ENCODE measurements around the gene R3HDML.
"Not testable (repeated sequence)": the region's sequence is repeated elsewhere in the genome, so short reads cannot be mapped to it uniquely, and the experiment has no call there.

The R3HDML gene

DNA sequence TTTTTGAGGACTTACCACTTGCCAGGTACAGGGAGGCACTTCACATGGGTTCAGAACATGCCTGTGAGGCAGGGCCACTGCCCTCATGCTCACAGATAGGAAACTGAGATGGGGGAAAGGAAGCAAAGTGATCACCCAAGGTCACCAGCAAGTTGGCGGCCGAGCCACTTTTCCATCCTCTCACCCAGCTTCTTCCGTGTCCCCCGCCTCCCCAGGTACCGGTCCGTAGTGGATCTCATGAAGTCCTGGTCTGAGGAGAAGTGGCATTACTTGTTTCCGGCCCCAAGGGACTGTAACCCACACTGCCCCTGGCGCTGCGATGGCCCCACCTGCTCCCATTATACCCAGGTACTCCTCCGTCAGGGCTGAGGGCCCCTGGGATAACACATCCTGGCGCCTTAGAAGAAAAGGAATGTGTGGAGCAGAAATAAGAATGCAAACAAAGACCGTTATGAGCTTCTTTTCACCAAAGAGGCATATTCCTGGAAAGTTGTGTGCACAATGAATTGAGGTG lies 6.4 kb downstream of the R3HDML start:
- H3K4me3 ChIP-seq (replicated peaks in 1 of 2; ENCODE audit: low read depth in 2 of 2, low read length in 2 of 2) = no peak overlapping the region
- TF ChIP-seq, protein P1, sequence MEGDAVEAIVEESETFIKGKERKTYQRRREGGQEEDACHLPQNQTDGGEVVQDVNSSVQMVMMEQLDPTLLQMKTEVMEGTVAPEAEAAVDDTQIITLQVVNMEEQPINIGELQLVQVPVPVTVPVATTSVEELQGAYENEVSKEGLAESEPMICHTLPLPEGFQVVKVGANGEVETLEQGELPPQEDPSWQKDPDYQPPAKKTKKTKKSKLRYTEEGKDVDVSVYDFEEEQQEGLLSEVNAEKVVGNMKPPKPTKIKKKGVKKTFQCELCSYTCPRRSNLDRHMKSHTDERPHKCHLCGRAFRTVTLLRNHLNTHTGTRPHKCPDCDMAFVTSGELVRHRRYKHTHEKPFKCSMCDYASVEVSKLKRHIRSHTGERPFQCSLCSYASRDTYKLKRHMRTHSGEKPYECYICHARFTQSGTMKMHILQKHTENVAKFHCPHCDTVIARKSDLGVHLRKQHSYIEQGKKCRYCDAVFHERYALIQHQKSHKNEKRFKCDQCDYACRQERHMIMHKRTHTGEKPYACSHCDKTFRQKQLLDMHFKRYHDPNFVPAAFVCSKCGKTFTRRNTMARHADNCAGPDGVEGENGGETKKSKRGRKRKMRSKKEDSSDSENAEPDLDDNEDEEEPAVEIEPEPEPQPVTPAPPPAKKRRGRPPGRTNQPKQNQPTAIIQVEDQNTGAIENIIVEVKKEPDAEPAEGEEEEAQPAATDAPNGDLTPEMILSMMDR (IDR thresholded peaks at IDR 0.05; ENCODE audit: low read depth, low read length) = no peak
- DNase-seq (ENCODE audit: low read depth in 2 of 2) = no peak

GRCh38 chr20:44344723-44345122 lies 7.9 kb downstream of the R3HDML start:
- TF ChIP-seq, protein P1 (IDR thresholded peaks at IDR 0.05; ENCODE audit: low read depth, low read length) = no peak

DNA sequence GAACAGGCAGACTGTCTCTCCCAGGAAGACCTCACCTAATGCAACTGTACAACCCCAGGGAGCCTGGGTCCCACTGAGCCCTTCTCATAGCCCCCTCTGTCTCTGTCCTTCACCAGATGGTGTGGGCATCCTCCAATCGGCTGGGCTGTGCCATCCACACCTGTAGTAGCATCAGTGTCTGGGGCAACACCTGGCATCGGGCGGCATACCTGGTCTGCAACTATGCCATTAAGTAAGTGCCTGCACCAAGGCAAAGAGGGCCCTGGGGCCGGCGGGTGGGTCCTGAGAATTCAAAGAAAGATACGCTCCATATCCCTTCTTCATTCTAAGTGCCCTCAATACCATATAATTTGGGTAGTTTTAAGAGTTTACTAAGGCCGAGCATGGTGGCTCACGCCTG lies 8.3 kb downstream of the R3HDML start:
- TF ChIP-seq, protein P1 (IDR thresholded peaks at IDR 0.05; ENCODE audit: low read depth, low read length) = no peak
- no peak for DNase-seq (ENCODE audit: low read depth in 2 of 2)
- H3K4me3 ChIP-seq (replicated peaks in 1 of 2; ENCODE audit: low read depth in 2 of 2, low read length in 2 of 2) = no peak overlapping the region

More at GRCh38 chr20:44344723-44345122, 7.9 kb downstream of the R3HDML start:
- DNase-seq (ENCODE audit: low read depth in 2 of 2) = no peak
- H3K4me3 ChIP-seq (replicated peaks in 1 of 2; ENCODE audit: low read depth in 2 of 2, low read length in 2 of 2) = no peak overlapping the region

DNA sequence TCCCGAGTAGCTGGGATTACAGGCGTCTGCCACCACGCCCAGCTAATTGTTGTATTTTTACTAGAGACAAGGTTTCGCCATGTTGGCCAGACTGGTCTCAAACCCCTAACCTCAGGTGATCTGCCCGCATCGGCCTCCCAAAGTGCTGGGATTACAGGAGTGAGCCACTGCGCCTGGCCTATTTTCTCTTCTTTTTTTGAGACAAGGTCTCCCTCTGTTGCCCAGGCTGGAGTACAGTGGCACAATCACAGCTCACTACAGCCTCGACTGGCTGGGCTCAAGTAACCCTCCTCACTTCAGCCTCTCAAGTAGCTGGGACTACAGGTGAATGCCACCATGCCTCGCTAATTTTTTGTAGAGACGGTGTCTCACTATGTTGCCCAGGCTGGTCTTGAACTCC lies 9.1 kb downstream of the R3HDML start:
- not testable (repeated sequence) for DNase-seq (ENCODE audit: low read depth in 2 of 2)

DNA sequence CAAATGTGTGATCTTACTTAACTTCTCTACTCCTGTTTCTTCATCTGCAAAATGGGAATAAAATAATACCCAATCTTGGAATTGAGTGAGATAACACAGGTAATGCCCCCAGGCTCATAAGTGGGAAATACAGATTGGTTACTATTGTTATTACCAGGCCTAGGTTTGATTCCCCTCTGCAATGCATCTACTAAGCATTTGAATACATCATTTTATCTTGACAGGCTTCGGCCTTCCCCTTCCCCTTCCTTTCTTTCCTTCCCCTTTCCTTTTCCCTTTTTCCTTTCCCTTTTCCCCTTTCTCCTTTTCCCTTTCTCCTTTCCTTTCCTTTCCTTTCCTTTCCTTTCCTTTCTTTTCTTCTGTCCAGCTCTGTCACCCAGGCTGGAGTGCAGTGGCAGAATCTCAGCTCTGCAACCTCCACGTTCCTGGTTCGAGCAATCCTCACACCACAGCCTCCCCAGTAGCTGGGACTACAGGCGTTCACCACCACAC lies 11.4 kb downstream of the R3HDML start:
- no peak overlapping the region for H3K4me3 ChIP-seq (replicated peaks in 1 of 2; ENCODE audit: low read depth in 2 of 2, low read length in 2 of 2)
- DNase-seq (ENCODE audit: low read depth in 2 of 2) = no peak
- TF ChIP-seq, protein P1 (IDR thresholded peaks at IDR 0.05; ENCODE audit: low read depth, low read length) = no peak

More for the DNA sequence above, 9.1 kb downstream of the R3HDML start:
- not testable (repeated sequence) for H3K4me3 ChIP-seq (replicated peaks in 1 of 2; ENCODE audit: low read depth in 2 of 2, low read length in 2 of 2)

GRCh38 chr20:44349349-44349748 lies 12.5 kb downstream of the R3HDML start:
- TF ChIP-seq, protein P1 (IDR thresholded peaks at IDR 0.05; ENCODE audit: low read depth, low read length) = no peak
- DNase-seq (ENCODE audit: low read depth in 2 of 2) = no peak
- no peak overlapping the region for H3K4me3 ChIP-seq (replicated peaks in 1 of 2; ENCODE audit: low read depth in 2 of 2, low read length in 2 of 2)

GRCh38 chr20:44350567-44350966 lies 13.7 kb downstream of the R3HDML start:
- H3K4me3 ChIP-seq (replicated peaks in 1 of 2; ENCODE audit: low read depth in 2 of 2, low read length in 2 of 2) = no peak overlapping the region
- TF ChIP-seq, protein P1 (IDR thresholded peaks at IDR 0.05; ENCODE audit: low read depth, low read length) = no peak
- DNase-seq (ENCODE audit: low read depth in 2 of 2) = no peak

Measured in cardiac fibroblast (primary cell).